GM18520 (cell line): Measurements from ENCODE around the gene SCAF8.
"Not testable (repeated sequence)": the region's sequence is repeated elsewhere in the genome, so short reads cannot be mapped to it uniquely, and the experiment has no call there.

Experiments
- ATAC-seq: cut with Tn5 transposase; IDR thresholded peaks from one replicate; pipeline ENCODE4 v1.9.1; 2021; ENCODE audit not compliant: unreplicated experiment

Gene SCAF8

GRCh38 chr6:154779157-154779556, 45.9 kb downstream of the SCAF8 start:
- not testable (repeated sequence) for ATAC-seq

GRCh38 chr6:154782193-154782592, 49.0 kb downstream of the SCAF8 start:
- no peak for ATAC-seq

- ATAC-seq = no peak
These were observed 50.0 kb downstream of the SCAF8 start for GRCh38 chr6:154783229-154783628.

GRCh38 chr6:154785075-154785474, 51.9 kb downstream of the SCAF8 start:
- no peak for ATAC-seq

GRCh38 chr6:154786144-154786868, 53.1 kb downstream of the SCAF8 start:
- ATAC-seq = no peak

GRCh38 chr6:154791556-154792317, 58.5 kb downstream of the SCAF8 start:
- ATAC-seq = no peak

GRCh38 chr6:154792325-154792724, 59.1 kb downstream of the SCAF8 start:
- no peak for ATAC-seq

- ATAC-seq = no peak
These were observed 59.5 kb downstream of the SCAF8 start for GRCh38 chr6:154792761-154793160.

- ATAC-seq = no peak
These were observed 63.3 kb downstream of the SCAF8 start for GRCh38 chr6:154796484-154796883.

GRCh38 chr6:154797857-154798256, 64.6 kb downstream of the SCAF8 start:
- no peak for ATAC-seq

- no peak for ATAC-seq
These were observed 67.1 kb downstream of the SCAF8 start for GRCh38 chr6:154800338-154800737.

GRCh38 chr6:154805288-154805911, 72.2 kb downstream of the SCAF8 start:
- no peak for ATAC-seq

GRCh38 chr6:154806804-154807203, 73.6 kb downstream of the SCAF8 start:
- no peak for ATAC-seq

- not testable (repeated sequence) for ATAC-seq
These were observed 78.4 kb downstream of the SCAF8 start for GRCh38 chr6:154811663-154812062.

GRCh38 chr6:154814063-154814462, 80.8 kb downstream of the SCAF8 start:
- ATAC-seq = no peak

- no peak for ATAC-seq
These were observed 83.0 kb downstream of the SCAF8 start for GRCh38 chr6:154815938-154816820.

GRCh38 chr6:154821099-154821498, 87.9 kb downstream of the SCAF8 start:
- ATAC-seq = no peak

GRCh38 chr6:154821638-154822037, 88.4 kb downstream of the SCAF8 start:
- ATAC-seq = no peak

GRCh38 chr6:154822947-154823558, 89.8 kb downstream of the SCAF8 start:
- no peak for ATAC-seq

GRCh38 chr6:154824076-154824475, 90.9 kb downstream of the SCAF8 start:
- no peak for ATAC-seq

- ATAC-seq = no peak
These were observed 96.8 kb downstream of the SCAF8 start for GRCh38 chr6:154829970-154830369.
